Neuronal stem cell (in vitro differentiated cells): ENCODE results near the gene PCDHGA2.
A peak's percentile ranks its signal among the peaks of the same experiment; 100 is the strongest.
"Not testable (repeated sequence)": the region's sequence is repeated elsewhere in the genome, so short reads cannot be mapped to it uniquely, and the experiment has no call there.

Experiments
- DNase-seq: peaks from one replicate; pipeline ENCODE4 v3.0.0-alpha.2; 2013; ENCODE audit warnings: low spot score
- H2AFZ ChIP-seq: one replicate; pipeline ENCODE4 v1.6.1; 2013; ENCODE audit warnings: mild to moderate bottlenecking, low read length, inconsistent platforms
- H2AK5ac ChIP-seq: 2 replicates; pipeline ENCODE4 v1.6.1; 2013; ENCODE audit warnings: low read depth, mild to moderate bottlenecking, inconsistent platforms, low read length, moderate library complexity, mixed read lengths
- H2BK120ac ChIP-seq: 2 replicates; pipeline ENCODE4 v1.6.1; 2013; ENCODE audit warnings: low read depth, mild to moderate bottlenecking, inconsistent platforms, low read length, moderate library complexity, mixed read lengths
- H2BK12ac ChIP-seq: one replicate; pipeline ENCODE4 v1.6.1; 2013; ENCODE audit warnings: low read length, inconsistent platforms
- H2BK15ac ChIP-seq: 2 replicates; pipeline ENCODE4 v1.6.1; 2013; ENCODE audit warnings: mild to moderate bottlenecking, low read length, inconsistent platforms, mixed read lengths
- H2BK5ac ChIP-seq: one replicate; pipeline ENCODE4 v1.6.1; 2013; ENCODE audit warnings: inconsistent platforms, mild to moderate bottlenecking, low read length, moderate library complexity
- H3K14ac ChIP-seq: one replicate; pipeline ENCODE4 v1.6.1; 2013; ENCODE audit warnings: low read length, inconsistent platforms
- H3K18ac ChIP-seq: 2 replicates; pipeline ENCODE4 v1.6.1; 2013; ENCODE audit warnings: low read length, inconsistent platforms
- H3K23ac ChIP-seq: 2 replicates; pipeline ENCODE4 v1.6.1; 2013; ENCODE audit warnings: low read depth, mild to moderate bottlenecking, mixed read lengths, low read length, inconsistent platforms; ENCODE audit not compliant: poor library complexity
- H3K27ac ChIP-seq: replicated peaks from 3 replicates; pipeline ENCODE4 v1.5.1; 2013; ENCODE audit warnings: low read length, inconsistent platforms
- H3K27me3 ChIP-seq, 3 experiments: 2 replicates each; pipeline ENCODE4 v1.6.1; 2013; ENCODE audit warnings: low read length in 3 of 3, mild to moderate bottlenecking in 2 of 3, inconsistent platforms in 1 of 3, low read depth in 1 of 3, mixed read lengths in 1 of 3, moderate library complexity in 1 of 3; ENCODE audit not compliant: control insufficient read depth in 3 of 3, insufficient read depth in 3 of 3
- H3K36me3 ChIP-seq, 2 donors: replicated peaks in 1 of 2; 2 replicates each; pipeline ENCODE4 v1.6.1; 2013; ENCODE audit warnings: low read length in 2 of 2; ENCODE audit not compliant: control insufficient read depth in 2 of 2, insufficient read depth in 2 of 2
- H3K4ac ChIP-seq: 2 replicates; pipeline ENCODE4 v1.6.1; 2013; ENCODE audit warnings: inconsistent platforms, mild to moderate bottlenecking, low read length, moderate library complexity
- H3K4me1 ChIP-seq, 2 donors: 1 replicate in 1 of 2; 2 replicates in 1 of 2; pipeline ENCODE4 v1.6.1; 2013; ENCODE audit warnings: low read length in 2 of 2, low read depth in 1 of 2; ENCODE audit not compliant: control insufficient read depth in 2 of 2, insufficient read depth in 1 of 2
- H3K4me2 ChIP-seq: one replicate; pipeline ENCODE4 v1.6.1; 2013; ENCODE audit warnings: mild to moderate bottlenecking, low read length, inconsistent platforms; ENCODE audit not compliant: insufficient read depth, poor library complexity, severe bottlenecking
- H3K4me3 ChIP-seq, 2 donors: 2 replicates each; pipeline ENCODE4 v1.5.1; 2013; ENCODE audit warnings: low read length in 2 of 2, mild to moderate bottlenecking in 2 of 2, inconsistent platforms in 1 of 2, moderate library complexity in 1 of 2
- H3K79me1 ChIP-seq: one replicate; pipeline ENCODE4 v1.6.1; 2013; ENCODE audit warnings: low read depth, mild to moderate bottlenecking, inconsistent platforms, low read length, moderate library complexity
- H3K9ac ChIP-seq: one replicate; pipeline ENCODE4 v1.6.1; 2013; ENCODE audit warnings: mild to moderate bottlenecking, low read depth, low read length, inconsistent platforms; ENCODE audit not compliant: poor library complexity
- H3K9me3 ChIP-seq, 2 donors: replicated peaks in 1 of 2; 2 replicates each; pipeline versions ENCODE3 to v1.6.1; 2013; ENCODE audit warnings: low read length in 2 of 2, mild to moderate bottlenecking in 2 of 2, inconsistent platforms in 1 of 2, low read depth in 1 of 2, mixed read lengths in 1 of 2, moderate library complexity in 1 of 2; ENCODE audit not compliant: control insufficient read depth in 2 of 2, insufficient read depth in 1 of 2
- H4K8ac ChIP-seq: one replicate; pipeline ENCODE4 v1.6.1; 2013; ENCODE audit warnings: low read depth, mild to moderate bottlenecking, inconsistent platforms, low read length, moderate library complexity
- H4K91ac ChIP-seq: one replicate; pipeline ENCODE4 v1.6.1; 2013; ENCODE audit warnings: low read length, low read depth, mild to moderate bottlenecking, inconsistent platforms; ENCODE audit not compliant: poor library complexity
- WGBS, 2 donors: extraction: QIAGEN DNeasy Blood & Tissue Kit; methylation state at CpG; one replicate each; pipeline ENCODE4 v1.1.7; 2013; ENCODE audit warnings: missing lambda C conversion rate in 2 of 2, mixed read lengths in 1 of 2; ENCODE audit not compliant: insufficient read length in 2 of 2, insufficient replicate concordance in 1 of 2; ENCODE audit errors: extremely low coverage in 2 of 2; 5-methylcytosine and 5-hydroxymethylcytosine counted together

The PCDHGA2 gene

GRCh38 chr5:141330299-141331080, 8.1 kb upstream of the PCDHGA2 start, which contains the start of gene PCDHGA1:
Gene PCDHGA1 (plus strand): TSS chr5:141330514.
- Histone ChIP-seq H3K4me1 (no peaks in the 10 kb centered on the region), H2AFZ (peak within 1 kb of the TSS; percentile 70), H4K8ac (no peak within 1 kb of the TSS), H3K27me3 (no peaks in the 10 kb centered on the region), H3K14ac (no peak within 1 kb of the TSS), H4K91ac (no peak within 1 kb of the TSS), H2BK120ac (no peak within 1 kb of the TSS), H2AK5ac (no peak within 1 kb of the TSS), H3K9ac (no peak within 1 kb of the TSS), H3K79me1 (no peaks in the 10 kb centered on the region), H3K4me2 (no peak within 1 kb of the TSS), H3K27ac (no peak within 1 kb of the TSS), H3K4me3 (peak within 1 kb of the TSS in 1 of 2 donors; percentile 2), H2BK12ac (no peak within 1 kb of the TSS), H3K36me3 (peaks cover 0 to 2% of the 10 kb centered on the region in 2 donors), H3K23ac (no peak within 1 kb of the TSS), H2BK15ac (no peak within 1 kb of the TSS), H2BK5ac (no peak within 1 kb of the TSS), H3K18ac (no peak within 1 kb of the TSS), H3K4ac (no peak within 1 kb of the TSS), H3K9me3 (peaks cover 26 to 31% of the 10 kb centered on the region in 2 donors)
- WGBS, 2 donors: no CpG with 5 or more reads among the region's 21 CpGs
- DNase-seq: no peak

- not testable (repeated sequence) for H2AK5ac ChIP-seq, H3K4ac ChIP-seq, H3K14ac ChIP-seq, H2BK120ac ChIP-seq, H2BK12ac ChIP-seq, H3K79me1 ChIP-seq, H2BK15ac ChIP-seq, H3K27ac ChIP-seq, H2BK5ac ChIP-seq, H4K91ac ChIP-seq, H3K4me3 ChIP-seq, H3K4me1 ChIP-seq, H3K4me2 ChIP-seq, H3K9ac ChIP-seq, H3K27me3 ChIP-seq, H2AFZ ChIP-seq, H3K23ac ChIP-seq, H3K18ac ChIP-seq, DNase-seq, H4K8ac ChIP-seq, H3K36me3 ChIP-seq
- WGBS, 2 donors: no CpG with 5 or more reads among the region's 39 CpGs
- H3K9me3 ChIP-seq: peaks cover 21 to 27% of the 10 kb centered on the region in 2 donors
Observed at GRCh38 chr5:141332571-141332970, 6.0 kb upstream of the PCDHGA2 start.

GRCh38 chr5:141340781-141341354, 2.3 kb downstream of the PCDHGA2 start:
- not testable (repeated sequence) for H3K14ac ChIP-seq, DNase-seq, H3K23ac ChIP-seq, H3K4me1 ChIP-seq, H2BK12ac ChIP-seq, H2AK5ac ChIP-seq, H2BK5ac ChIP-seq, H3K18ac ChIP-seq, H3K27ac ChIP-seq, H2BK120ac ChIP-seq, H2BK15ac ChIP-seq, H4K91ac ChIP-seq, H3K4me2 ChIP-seq, H3K9ac ChIP-seq, H3K79me1 ChIP-seq, H2AFZ ChIP-seq, H3K4ac ChIP-seq, H3K27me3 ChIP-seq, H4K8ac ChIP-seq, H3K4me3 ChIP-seq, H3K36me3 ChIP-seq
- no CpG with 5 or more reads among the region's 45 CpGs for WGBS, 2 donors
- peaks cover 20 to 32% of the 10 kb centered on the region in 2 donors for H3K9me3 ChIP-seq

GRCh38 chr5:141342773-141343172, 4.2 kb downstream of the PCDHGA2 start:
- H2BK120ac ChIP-seq: no peak overlapping the region
- no peak overlapping the region for H2BK12ac ChIP-seq
- no peaks in the 10 kb centered on the region for H3K27me3 ChIP-seq
- no peak overlapping the region for H3K23ac ChIP-seq
- no peaks in the 10 kb centered on the region for H3K4me1 ChIP-seq
- H2AK5ac ChIP-seq: no peak overlapping the region
- DNase-seq: no peak
- no peak overlapping the region for H2AFZ ChIP-seq
- H4K91ac ChIP-seq: no peak overlapping the region
- H3K4me2 ChIP-seq: no peak overlapping the region
- H3K9me3 ChIP-seq: peaks cover 22 to 32% of the 10 kb centered on the region in 2 donors
- no peaks in the 10 kb centered on the region for H3K79me1 ChIP-seq
- WGBS, 2 donors: no CpG with 5 or more reads among the region's 1 CpG
- H2BK5ac ChIP-seq: no peak overlapping the region
- H3K36me3 ChIP-seq: no peaks in the 10 kb centered on the region
- no peak overlapping the region for H3K4me3 ChIP-seq
- H3K4ac ChIP-seq: no peak overlapping the region
- H4K8ac ChIP-seq: no peak overlapping the region
- no peak overlapping the region for H3K9ac ChIP-seq
- H3K14ac ChIP-seq: no peak overlapping the region
- H3K18ac ChIP-seq: no peak overlapping the region
- H2BK15ac ChIP-seq: no peak overlapping the region
- no peak overlapping the region for H3K27ac ChIP-seq
